ENCODE data around the gene GPC3. TPM values are rescaled to one million over a fixed set of nuclear protein-coding genes. Genes with fewer than 3 reads are reported as not detected.

The GPC3 gene
- total RNA-seq, 1 experiment from 2014 or later: 0.98 TPM

GRCh38 chrX:133541021-133541420 is 444.4 kb downstream of the GPC3 start:
- Histone ChIP-seq H3K9me3 (ENCODE audit: control insufficient read depth in 1 of 2, insufficient read depth in 1 of 2, low read depth in 1 of 2, low read length in 2 of 2) (no peaks in the 10 kb centered on the region), H3K4me1 (ENCODE audit: control insufficient read depth in 1 of 2, insufficient read depth in 2 of 2, low read length in 2 of 2) (peaks cover 3 to 15% of the 10 kb centered on the region in 2 experiments), H3K36me3 (ENCODE audit: control insufficient read depth in 1 of 2, insufficient read depth in 2 of 2, low read length in 2 of 2) (no peaks in the 10 kb centered on the region), H3K27ac (ENCODE audit: low read depth, low read length) (no peak overlapping the region), H2AFZ (ENCODE audit: low read depth, low read length, poor library complexity, severe bottlenecking) (no peak overlapping the region), H3K27me3 (ENCODE audit: insufficient read depth, low read length) (no peaks in the 10 kb centered on the region), H4K20me1 (ENCODE audit: insufficient read depth) (no peaks in the 10 kb centered on the region), H3K79me2 (ENCODE audit: insufficient read depth, low read length) (no peaks in the 10 kb centered on the region), H3K9ac (ENCODE audit: low read length) (no peak overlapping the region), H3K9me2 (ENCODE audit: insufficient read depth) (no peaks in the 10 kb centered on the region), H3K4me3 (replicated peaks in 1 of 2; ENCODE audit: low read depth in 1 of 2, low read length in 2 of 2) (no peak overlapping the region), H3K4me2 (ENCODE audit: low read length) (no peak overlapping the region)
- TF ChIP-seq, protein P1, sequence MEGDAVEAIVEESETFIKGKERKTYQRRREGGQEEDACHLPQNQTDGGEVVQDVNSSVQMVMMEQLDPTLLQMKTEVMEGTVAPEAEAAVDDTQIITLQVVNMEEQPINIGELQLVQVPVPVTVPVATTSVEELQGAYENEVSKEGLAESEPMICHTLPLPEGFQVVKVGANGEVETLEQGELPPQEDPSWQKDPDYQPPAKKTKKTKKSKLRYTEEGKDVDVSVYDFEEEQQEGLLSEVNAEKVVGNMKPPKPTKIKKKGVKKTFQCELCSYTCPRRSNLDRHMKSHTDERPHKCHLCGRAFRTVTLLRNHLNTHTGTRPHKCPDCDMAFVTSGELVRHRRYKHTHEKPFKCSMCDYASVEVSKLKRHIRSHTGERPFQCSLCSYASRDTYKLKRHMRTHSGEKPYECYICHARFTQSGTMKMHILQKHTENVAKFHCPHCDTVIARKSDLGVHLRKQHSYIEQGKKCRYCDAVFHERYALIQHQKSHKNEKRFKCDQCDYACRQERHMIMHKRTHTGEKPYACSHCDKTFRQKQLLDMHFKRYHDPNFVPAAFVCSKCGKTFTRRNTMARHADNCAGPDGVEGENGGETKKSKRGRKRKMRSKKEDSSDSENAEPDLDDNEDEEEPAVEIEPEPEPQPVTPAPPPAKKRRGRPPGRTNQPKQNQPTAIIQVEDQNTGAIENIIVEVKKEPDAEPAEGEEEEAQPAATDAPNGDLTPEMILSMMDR (IDR thresholded peaks at IDR 0.05 in 2 of 3, conservative IDR thresholded peaks at IDR 0.05 in 1 of 3; ENCODE audit: borderline replicate concordance in 1 of 3, insufficient read depth in 1 of 3, low read depth in 2 of 3, low read length in 2 of 3): no peak
- TF ChIP-seq CEBPB (IDR thresholded peaks at IDR 0.05; ENCODE audit: low read depth) (no peak), TCF7L2 (IDR thresholded peaks at IDR 0.05; ENCODE audit: borderline replicate concordance, extremely low read depth, insufficient read depth, insufficient read length) (no peak), ZFX (IDR thresholded peaks at IDR 0.05) (no peak), SRF (IDR thresholded peaks at IDR 0.05; ENCODE audit: low read depth) (no peak), MAX (IDR thresholded peaks at IDR 0.05) (no peak), EZH2 (IDR thresholded peaks at IDR 0.05) (no peak), POLR2A (IDR thresholded peaks at IDR 0.05; ENCODE audit: borderline replicate concordance, extremely low read depth, insufficient read depth, insufficient read length) (no peak), ZNF274 (IDR thresholded peaks at IDR 0.05; ENCODE audit: low read depth, low read length) (no peak), EZH2phosphoT487 (IDR thresholded peaks at IDR 0.05; ENCODE audit: borderline replicate concordance) (no peak), RAD21 (IDR thresholded peaks at IDR 0.05; ENCODE audit: low read depth) (no peak), ATF3 (IDR thresholded peaks at IDR 0.05) (no peak), CBX3 (IDR thresholded peaks at IDR 0.05; ENCODE audit: low read depth) (no peak), SP1 (IDR thresholded peaks at IDR 0.05; ENCODE audit: low read depth) (no peak)
- TF ChIP-seq, protein P2, sequence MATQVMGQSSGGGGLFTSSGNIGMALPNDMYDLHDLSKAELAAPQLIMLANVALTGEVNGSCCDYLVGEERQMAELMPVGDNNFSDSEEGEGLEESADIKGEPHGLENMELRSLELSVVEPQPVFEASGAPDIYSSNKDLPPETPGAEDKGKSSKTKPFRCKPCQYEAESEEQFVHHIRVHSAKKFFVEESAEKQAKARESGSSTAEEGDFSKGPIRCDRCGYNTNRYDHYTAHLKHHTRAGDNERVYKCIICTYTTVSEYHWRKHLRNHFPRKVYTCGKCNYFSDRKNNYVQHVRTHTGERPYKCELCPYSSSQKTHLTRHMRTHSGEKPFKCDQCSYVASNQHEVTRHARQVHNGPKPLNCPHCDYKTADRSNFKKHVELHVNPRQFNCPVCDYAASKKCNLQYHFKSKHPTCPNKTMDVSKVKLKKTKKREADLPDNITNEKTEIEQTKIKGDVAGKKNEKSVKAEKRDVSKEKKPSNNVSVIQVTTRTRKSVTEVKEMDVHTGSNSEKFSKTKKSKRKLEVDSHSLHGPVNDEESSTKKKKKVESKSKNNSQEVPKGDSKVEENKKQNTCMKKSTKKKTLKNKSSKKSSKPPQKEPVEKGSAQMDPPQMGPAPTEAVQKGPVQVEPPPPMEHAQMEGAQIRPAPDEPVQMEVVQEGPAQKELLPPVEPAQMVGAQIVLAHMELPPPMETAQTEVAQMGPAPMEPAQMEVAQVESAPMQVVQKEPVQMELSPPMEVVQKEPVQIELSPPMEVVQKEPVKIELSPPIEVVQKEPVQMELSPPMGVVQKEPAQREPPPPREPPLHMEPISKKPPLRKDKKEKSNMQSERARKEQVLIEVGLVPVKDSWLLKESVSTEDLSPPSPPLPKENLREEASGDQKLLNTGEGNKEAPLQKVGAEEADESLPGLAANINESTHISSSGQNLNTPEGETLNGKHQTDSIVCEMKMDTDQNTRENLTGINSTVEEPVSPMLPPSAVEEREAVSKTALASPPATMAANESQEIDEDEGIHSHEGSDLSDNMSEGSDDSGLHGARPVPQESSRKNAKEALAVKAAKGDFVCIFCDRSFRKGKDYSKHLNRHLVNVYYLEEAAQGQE (IDR thresholded peaks at IDR 0.05; ENCODE audit: low read depth): no peak
- BruUV-seq (replicated peaks): no TSS peak
- intact Hi-C loops (cut with micrococcal nuclease): no loop called here
- DNase-seq (ENCODE audit: low read depth, low spot score) (no peak), ATAC-seq (no peak)
- RAD21 ChIA-PET (ENCODE audit: low non-redundant PET in 1 of 2, low total read pairs in 2 of 2, uncharacterized antibody in 2 of 2, unreplicated experiment in 2 of 2): no interaction called here
- POLR2A ChIA-PET: no interaction called here
- CTCF ChIA-PET: no interaction called here
